Osteocyte (in vitro differentiated cells): ENCODE measurements around the gene BRD3OS. TPM values are rescaled to one million over a fixed set of nuclear protein-coding genes. Genes with fewer than 3 reads are reported as not detected.

Experiments
- DNase-seq: peaks from one replicate; pipeline ENCODE4 v3.0.0; 2021; ENCODE audit warnings: mixed read lengths; ENCODE audit not compliant: unreplicated experiment; ENCODE audit errors: extremely low spot score
- H3K27ac Mint-ChIP-seq: one replicate; pipeline ENCODE4 v1.8.0; 2021; ENCODE audit warnings: mild to moderate bottlenecking, mixed read lengths; ENCODE audit not compliant: unreplicated experiment
- H3K27me3 Mint-ChIP-seq: one replicate; pipeline ENCODE4 v1.8.0; 2021; ENCODE audit warnings: mixed read lengths; ENCODE audit not compliant: unreplicated experiment
- H3K36me3 Mint-ChIP-seq: one replicate; pipeline ENCODE4 v1.8.0; 2021; ENCODE audit warnings: mixed read lengths; ENCODE audit not compliant: unreplicated experiment
- H3K4me1 Mint-ChIP-seq: one replicate; pipeline ENCODE4 v1.8.0; 2021; ENCODE audit warnings: mixed read lengths; ENCODE audit not compliant: unreplicated experiment
- H3K4me3 Mint-ChIP-seq: one replicate; pipeline ENCODE4 v1.8.0; 2021; ENCODE audit warnings: mild to moderate bottlenecking, moderate library complexity, mixed read lengths; ENCODE audit not compliant: unreplicated experiment
- H3K9me3 Mint-ChIP-seq: one replicate; pipeline ENCODE4 v1.8.0; 2021; ENCODE audit warnings: mixed read lengths; ENCODE audit not compliant: unreplicated experiment
- total RNA-seq: library from RNA; stranded (reverse); gene quantifications from 2 replicates; pipeline ENCODE4 v1.2.1, GENCODE V29; 2021
- TF ChIP-seq, protein P1 (sequence below): fragments of 200-600 bp; sonication (generic); IDR thresholded peaks from 2 replicates; pipeline ENCODE4 v1.5.0; 2021; ENCODE audit warnings: antibody characterized with exemption, mild to moderate bottlenecking, moderate library complexity

BRD3OS gene
- total RNA-seq, 1 donor from 2014 or later: 19.9 TPM

DNA sequence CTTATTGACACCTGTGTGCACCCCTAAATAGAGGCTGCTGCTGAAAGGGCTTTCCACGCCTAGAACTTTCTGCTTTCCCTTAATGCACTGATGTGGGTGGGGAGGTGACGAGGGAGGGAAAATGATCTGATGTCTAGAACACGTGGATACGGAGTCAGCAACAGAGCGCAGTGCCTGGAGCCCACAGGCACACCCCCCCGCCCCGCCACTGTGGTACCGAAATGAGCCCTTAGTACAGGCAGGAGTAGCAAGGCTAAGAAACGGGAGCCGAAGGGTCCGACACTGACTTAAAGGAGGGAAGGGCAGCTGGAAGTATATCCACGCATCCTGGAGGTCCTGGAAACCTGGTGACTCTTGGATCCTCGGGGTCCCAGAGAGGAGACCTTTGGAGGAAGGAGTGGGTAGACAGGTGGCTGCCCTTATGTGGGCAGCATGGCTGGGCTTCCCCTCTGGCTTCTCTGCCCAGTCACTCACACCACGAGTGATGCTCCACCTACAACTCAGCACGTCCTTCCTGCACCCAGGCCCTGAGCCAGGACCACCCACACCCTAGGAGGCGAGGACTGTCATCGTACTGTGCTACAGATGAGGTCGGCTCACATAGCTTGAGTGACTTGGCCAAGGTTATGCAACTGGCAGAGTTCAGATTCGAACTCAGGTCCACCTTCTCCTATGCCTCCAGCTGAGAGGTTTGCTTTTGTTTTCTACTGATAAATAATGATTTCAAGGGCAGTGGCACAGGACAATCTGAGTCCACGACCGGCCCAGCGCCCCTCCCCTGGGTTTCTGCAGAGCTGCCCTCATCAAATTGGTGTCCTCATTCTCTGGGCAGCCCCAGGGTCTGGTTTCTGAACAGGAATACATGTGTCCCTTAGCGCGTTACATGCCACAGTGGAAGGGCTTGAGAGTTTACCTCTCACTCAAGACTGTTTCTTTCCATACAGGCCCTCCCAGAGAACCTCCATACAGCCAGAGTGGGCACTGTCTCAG, 28.5 kb upstream of the BRD3OS start:
- H3K27me3 Mint-ChIP-seq: no peaks in the 10 kb centered on the region
- DNase-seq: no peak
- no peaks in the 10 kb centered on the region for H3K36me3 Mint-ChIP-seq
- no peak overlapping the region for H3K27ac Mint-ChIP-seq
- H3K4me3 Mint-ChIP-seq: no peak overlapping the region
- TF ChIP-seq, protein P1, sequence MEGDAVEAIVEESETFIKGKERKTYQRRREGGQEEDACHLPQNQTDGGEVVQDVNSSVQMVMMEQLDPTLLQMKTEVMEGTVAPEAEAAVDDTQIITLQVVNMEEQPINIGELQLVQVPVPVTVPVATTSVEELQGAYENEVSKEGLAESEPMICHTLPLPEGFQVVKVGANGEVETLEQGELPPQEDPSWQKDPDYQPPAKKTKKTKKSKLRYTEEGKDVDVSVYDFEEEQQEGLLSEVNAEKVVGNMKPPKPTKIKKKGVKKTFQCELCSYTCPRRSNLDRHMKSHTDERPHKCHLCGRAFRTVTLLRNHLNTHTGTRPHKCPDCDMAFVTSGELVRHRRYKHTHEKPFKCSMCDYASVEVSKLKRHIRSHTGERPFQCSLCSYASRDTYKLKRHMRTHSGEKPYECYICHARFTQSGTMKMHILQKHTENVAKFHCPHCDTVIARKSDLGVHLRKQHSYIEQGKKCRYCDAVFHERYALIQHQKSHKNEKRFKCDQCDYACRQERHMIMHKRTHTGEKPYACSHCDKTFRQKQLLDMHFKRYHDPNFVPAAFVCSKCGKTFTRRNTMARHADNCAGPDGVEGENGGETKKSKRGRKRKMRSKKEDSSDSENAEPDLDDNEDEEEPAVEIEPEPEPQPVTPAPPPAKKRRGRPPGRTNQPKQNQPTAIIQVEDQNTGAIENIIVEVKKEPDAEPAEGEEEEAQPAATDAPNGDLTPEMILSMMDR: no peak
- H3K4me1 Mint-ChIP-seq: peaks cover 10% of the 10 kb centered on the region
- no peaks in the 10 kb centered on the region for H3K9me3 Mint-ChIP-seq

DNA sequence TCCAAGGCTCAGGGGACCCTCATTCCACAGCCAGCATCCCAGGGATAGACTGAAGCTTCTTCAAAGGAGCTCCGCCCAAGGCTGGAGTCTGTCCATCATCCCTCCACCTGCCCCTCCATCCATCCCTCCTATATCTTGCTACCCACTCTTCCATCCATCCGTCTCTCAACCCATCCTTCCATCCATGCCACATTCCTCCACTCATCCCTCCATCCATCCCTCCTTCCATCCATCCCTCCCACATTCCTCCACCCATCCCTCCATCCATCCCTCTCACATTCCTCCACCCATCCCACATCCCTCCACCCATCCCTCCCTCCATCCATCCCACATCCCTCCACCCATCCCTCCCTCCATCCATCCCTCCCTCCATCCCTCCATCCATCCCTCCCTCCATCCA, 27.7 kb upstream of the BRD3OS start:
- Mint-ChIP-seq H3K27me3 (no peaks in the 10 kb centered on the region), H3K36me3 (no peaks in the 10 kb centered on the region), H3K27ac (no peak overlapping the region), H3K9me3 (no peaks in the 10 kb centered on the region), H3K4me3 (no peak overlapping the region), H3K4me1 (peaks cover 10% of the 10 kb centered on the region)
- DNase-seq: no peak
- TF ChIP-seq, protein P1: no peak

- TF ChIP-seq, protein P1: no peak
- Mint-ChIP-seq H3K4me1 (peaks cover 4% of the 10 kb centered on the region), H3K27me3 (no peaks in the 10 kb centered on the region), H3K27ac (no peak overlapping the region), H3K36me3 (no peaks in the 10 kb centered on the region), H3K4me3 (no peak overlapping the region), H3K9me3 (no peaks in the 10 kb centered on the region)
- no peak for DNase-seq
These were observed 26.2 kb upstream of the BRD3OS start for GRCh38 chr9:133998915-133999595.

DNA sequence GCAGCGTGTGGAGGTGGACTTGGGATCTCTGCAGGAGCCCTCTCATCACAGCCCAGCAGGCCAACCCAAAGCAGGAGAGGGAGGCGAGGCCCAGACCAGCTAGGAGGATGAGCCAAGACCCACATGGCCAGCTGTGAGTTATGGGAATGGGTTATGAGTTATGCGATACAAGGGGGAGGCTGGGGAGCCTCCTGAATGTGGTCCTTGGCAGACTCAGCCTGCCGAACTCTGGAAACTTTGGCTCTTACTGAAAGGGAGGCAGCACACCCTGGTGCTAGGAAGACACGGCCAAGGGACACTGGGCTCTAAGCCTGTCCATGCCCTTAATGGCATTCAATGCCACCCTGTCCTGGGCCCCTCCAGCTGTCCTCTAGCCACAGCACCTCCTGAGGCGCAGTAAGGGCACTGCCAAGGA, 25.4 kb upstream of the BRD3OS start:
- no peak for DNase-seq
- no peaks in the 10 kb centered on the region for H3K27me3 Mint-ChIP-seq
- H3K27ac Mint-ChIP-seq: no peak overlapping the region
- TF ChIP-seq, protein P1: no peak
- H3K36me3 Mint-ChIP-seq: no peaks in the 10 kb centered on the region
- H3K4me1 Mint-ChIP-seq: no peaks in the 10 kb centered on the region
- H3K9me3 Mint-ChIP-seq: no peaks in the 10 kb centered on the region
- H3K4me3 Mint-ChIP-seq: no peak overlapping the region

GRCh38 chr9:134002796-134003195, 22.5 kb upstream of the BRD3OS start:
- no peak for DNase-seq
- H3K9me3 Mint-ChIP-seq: no peaks in the 10 kb centered on the region
- H3K36me3 Mint-ChIP-seq: no peaks in the 10 kb centered on the region
- TF ChIP-seq, protein P1: no peak
- H3K4me1 Mint-ChIP-seq: peaks cover 7% of the 10 kb centered on the region
- no peak overlapping the region for H3K27ac Mint-ChIP-seq
- H3K4me3 Mint-ChIP-seq: no peak overlapping the region
- H3K27me3 Mint-ChIP-seq: peaks cover 3% of the 10 kb centered on the region
